KMS-11 (cell line): ENCODE data around the gene TCF7L1.

Experiments used
- H2AFZ ChIP-seq: fragments of 200-600 bp; sonication (generic); 2 replicates; pipeline ENCODE4 v1.6.1; 2016; ENCODE audit warnings: antibody characterized with exemption, mixed run types, low read depth
- H3K27ac ChIP-seq: fragments of 200-600 bp; sonication (generic); 2 replicates; pipeline ENCODE4 v1.6.1; 2016; ENCODE audit warnings: mild to moderate bottlenecking, mixed run types
- H3K27me3 ChIP-seq: fragments of 200-600 bp; sonication (generic); 2 replicates; pipeline ENCODE4 v1.6.1; 2017; ENCODE audit warnings: mild to moderate bottlenecking, low read depth, mixed run types, moderate library complexity; ENCODE audit not compliant: insufficient read depth
- H3K36me3 ChIP-seq: fragments of 200-600 bp; sonication (generic); 2 replicates; pipeline ENCODE4 v1.6.1; 2017; ENCODE audit warnings: mild to moderate bottlenecking, mixed run types; ENCODE audit not compliant: insufficient read depth
- H3K4me1 ChIP-seq: fragments of 200-600 bp; sonication (generic); 2 replicates; pipeline ENCODE4 v1.6.1; 2016; ENCODE audit warnings: mild to moderate bottlenecking, low read depth, mixed run types; ENCODE audit not compliant: poor library complexity, severe bottlenecking
- H3K4me2 ChIP-seq: fragments of 200-600 bp; sonication (generic); 2 replicates; pipeline ENCODE4 v1.7.0; 2016; ENCODE audit warnings: mild to moderate bottlenecking, mixed run types
- H3K4me3 ChIP-seq: fragments of 200-600 bp; sonication (generic); IDR thresholded peaks from 2 replicates; pipeline ENCODE4 v1.6.1; 2017; ENCODE audit warnings: low read depth, low read length, mixed read lengths; ENCODE audit not compliant: insufficient read depth
- H3K79me2 ChIP-seq: fragments of 200-600 bp; sonication (generic); 2 replicates; pipeline ENCODE4 v1.6.1; 2016; ENCODE audit warnings: low read depth, mixed run types; ENCODE audit not compliant: insufficient read depth
- H3K9ac ChIP-seq: fragments of 200-600 bp; sonication (generic); 2 replicates; pipeline ENCODE4 v1.6.1; 2016; ENCODE audit warnings: mild to moderate bottlenecking, mixed run types
- H4K20me1 ChIP-seq: fragments of 200-600 bp; sonication (generic); 2 replicates; pipeline ENCODE4 v1.6.1; 2016; ENCODE audit warnings: mild to moderate bottlenecking, mixed run types; ENCODE audit not compliant: insufficient read depth
- CTCF ChIP-seq: fragments of 200-600 bp; sonication (generic); conservative IDR thresholded peaks from 2 replicates; pipeline ENCODE4 v1.6.1; 2017; ENCODE audit warnings: low read depth, mild to moderate bottlenecking, antibody characterized with exemption, low read length, moderate library complexity, mixed read lengths

Gene TCF7L1

DNA sequence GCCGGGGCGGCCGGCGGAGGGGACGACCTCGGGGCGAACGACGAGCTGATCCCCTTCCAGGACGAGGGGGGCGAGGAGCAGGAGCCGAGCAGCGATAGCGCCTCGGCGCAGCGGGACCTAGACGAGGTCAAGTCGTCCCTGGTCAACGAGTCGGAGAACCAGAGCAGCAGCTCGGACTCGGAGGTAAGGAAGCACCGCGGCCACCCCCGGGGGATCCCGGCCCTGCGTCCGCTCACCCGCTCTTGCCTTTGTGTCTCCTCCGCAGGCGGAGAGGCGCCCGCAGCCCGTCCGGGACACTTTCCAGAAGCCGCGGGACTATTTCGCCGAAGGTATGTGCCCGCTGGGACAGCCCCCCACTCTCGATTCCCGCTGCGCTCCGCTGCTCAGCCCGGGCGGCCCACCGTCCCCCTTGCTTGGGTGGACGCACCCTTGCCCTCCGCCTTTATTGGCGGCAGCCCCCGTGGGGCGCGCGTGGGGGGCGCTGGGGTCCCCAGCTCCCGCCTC lies 611 bp downstream of the TCF7L1 start:
- Histone ChIP-seq H2AFZ (no peak overlapping the region), H3K79me2 (no peaks in the 10 kb centered on the region), H3K36me3 (no peaks in the 10 kb centered on the region), H3K27ac (no peak overlapping the region), H3K27me3 (no peaks in the 10 kb centered on the region), H3K4me1 (peaks cover 5% of the 10 kb centered on the region), H4K20me1 (no peaks in the 10 kb centered on the region), H3K4me2 (no peak overlapping the region), H3K9ac (no peak overlapping the region), H3K4me3 (no peak overlapping the region)
- no peak for TF ChIP-seq CTCF

DNA sequence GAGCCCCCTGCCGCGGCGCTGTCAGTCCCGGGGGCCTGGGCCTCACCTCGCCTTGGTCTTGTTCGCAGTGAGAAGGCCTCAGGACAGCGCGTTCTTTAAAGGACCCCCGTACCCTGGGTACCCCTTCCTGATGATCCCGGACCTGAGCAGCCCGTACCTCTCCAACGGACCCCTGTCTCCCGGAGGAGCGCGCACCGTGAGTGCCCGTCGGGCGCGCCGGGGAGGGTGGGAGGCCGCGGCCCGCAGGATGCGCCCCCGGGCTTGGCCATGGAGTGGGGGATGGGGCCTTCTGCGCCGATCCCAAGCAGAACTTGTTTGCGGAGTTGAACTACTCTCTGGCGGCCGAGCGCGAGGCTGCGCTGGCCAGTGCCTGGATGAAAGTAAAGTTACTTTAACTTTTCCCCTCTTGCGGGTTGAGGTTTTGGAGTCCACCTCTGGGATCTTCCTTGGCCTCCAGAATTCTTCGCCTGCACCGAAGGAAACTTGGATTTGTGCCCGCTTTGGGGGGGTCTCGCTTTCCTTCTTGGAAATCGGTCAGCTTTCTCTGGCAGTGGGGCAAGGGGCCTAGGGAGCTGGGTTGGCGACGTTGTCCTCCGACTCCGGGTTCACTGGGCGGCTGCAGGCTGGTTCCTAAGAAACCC lies 1.2 kb downstream of the TCF7L1 start:
- H3K4me2 ChIP-seq, result no peak overlapping the region
- no peak overlapping the region for H3K4me3 ChIP-seq
- H3K27ac ChIP-seq, result no peak overlapping the region
- H2AFZ ChIP-seq, result no peak overlapping the region
- no peak overlapping the region for H3K9ac ChIP-seq
- H4K20me1 ChIP-seq, result no peaks in the 10 kb centered on the region
- no peaks in the 10 kb centered on the region for H3K27me3 ChIP-seq
- TF ChIP-seq CTCF, result no peak
- H3K79me2 ChIP-seq, result no peaks in the 10 kb centered on the region
- no peaks in the 10 kb centered on the region for H3K36me3 ChIP-seq
- H3K4me1 ChIP-seq, result peaks cover 5% of the 10 kb centered on the region

DNA sequence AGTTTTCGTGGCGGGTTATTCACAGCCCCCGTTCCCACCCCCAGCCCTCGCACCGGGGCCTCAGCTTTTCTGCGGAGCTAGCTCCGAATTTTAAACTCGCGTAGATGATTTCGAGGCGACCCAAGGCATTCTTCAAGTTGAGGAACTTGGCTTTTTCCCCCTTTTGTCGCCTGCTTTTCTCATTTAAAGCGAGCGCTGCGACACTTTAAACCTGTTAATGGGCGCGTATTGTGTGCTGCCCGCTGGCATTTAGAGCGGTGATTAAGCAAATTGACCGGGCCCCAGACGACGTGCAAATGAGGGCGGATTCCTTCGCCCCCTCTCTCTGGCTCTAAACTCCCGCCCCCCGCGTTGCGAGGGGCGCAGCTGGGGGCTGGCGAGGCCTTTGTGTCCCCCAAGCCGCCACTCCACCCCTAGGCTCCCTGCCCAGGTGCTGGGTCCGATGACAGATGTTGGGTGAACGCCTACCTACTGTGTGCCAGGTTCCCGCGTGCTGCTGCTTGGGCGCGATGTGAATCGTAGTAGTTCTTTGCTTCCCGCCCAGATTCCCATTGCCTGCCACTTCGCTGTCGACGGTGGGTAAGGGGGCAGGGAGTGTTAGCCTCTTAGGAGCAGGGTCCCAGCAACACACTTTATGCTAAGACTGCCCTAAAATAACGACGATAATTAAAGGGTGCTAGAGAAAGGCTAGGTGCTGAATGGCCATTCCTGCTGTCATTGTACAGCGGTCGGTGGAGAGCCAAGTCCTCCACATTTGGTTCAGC lies 1.9 kb downstream of the TCF7L1 start:
- H2AFZ ChIP-seq, result no peak overlapping the region
- no peaks in the 10 kb centered on the region for H3K36me3 ChIP-seq
- no peak overlapping the region for H3K9ac ChIP-seq
- peaks cover 5% of the 10 kb centered on the region for H3K4me1 ChIP-seq
- H3K4me3 ChIP-seq, result no peak overlapping the region
- H3K79me2 ChIP-seq, result no peaks in the 10 kb centered on the region
- H3K4me2 ChIP-seq, result no peak overlapping the region
- no peaks in the 10 kb centered on the region for H3K27me3 ChIP-seq
- no peaks in the 10 kb centered on the region for H4K20me1 ChIP-seq
- no peak overlapping the region for H3K27ac ChIP-seq
- TF ChIP-seq CTCF, result no peak

DNA sequence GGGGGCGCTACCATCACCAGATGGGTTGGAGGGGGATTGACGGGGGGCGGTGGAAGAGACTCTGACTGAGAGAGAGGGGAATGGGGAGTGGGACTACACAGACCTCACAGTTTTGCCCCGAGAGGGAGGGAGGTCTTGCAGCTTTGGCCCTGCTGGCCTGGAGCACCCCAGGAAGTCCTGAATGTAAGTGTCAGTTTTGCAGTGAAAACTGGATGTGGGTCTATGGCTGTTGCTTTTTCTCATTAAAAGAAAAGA lies 2.4 kb downstream of the TCF7L1 start:
- H4K20me1 ChIP-seq, result no peaks in the 10 kb centered on the region
- no peak overlapping the region for H2AFZ ChIP-seq
- TF ChIP-seq CTCF, result no peak
- H3K27me3 ChIP-seq, result no peaks in the 10 kb centered on the region
- no peaks in the 10 kb centered on the region for H3K79me2 ChIP-seq
- no peak overlapping the region for H3K27ac ChIP-seq
- no peaks in the 10 kb centered on the region for H3K36me3 ChIP-seq
- no peak overlapping the region for H3K9ac ChIP-seq
- no peak overlapping the region for H3K4me3 ChIP-seq
- peaks cover 5% of the 10 kb centered on the region for H3K4me1 ChIP-seq
- H3K4me2 ChIP-seq, result no peak overlapping the region
